Liver (tissue), 9 donors: ENCODE results near the gene SLC25A26. TPM values are rescaled to one million over a fixed set of nuclear protein-coding genes. Genes with fewer than 3 reads are reported as not detected.

ENCODE experiments used
- DNase-seq: peaks from one replicate; pipeline ENCODE4 v3.0.0-alpha.2; 2017; ENCODE audit warnings: low spot score
- H3K27ac ChIP-seq, 2 donors: one replicate each; pipeline ENCODE4 v1.7.0; 2013; ENCODE audit warnings: inconsistent platforms in 2 of 2, low read length in 2 of 2, control low read depth in 1 of 2, low read depth in 1 of 2, mild to moderate bottlenecking in 1 of 2
- H3K27me3 ChIP-seq, 4 donors: one replicate each; pipeline versions ENCODE4 v1.6.1 to v1.7.0; 2013; ENCODE audit warnings: low read length in 3 of 4, inconsistent platforms in 1 of 4, mild to moderate bottlenecking in 1 of 4, moderate library complexity in 1 of 4; ENCODE audit not compliant: control insufficient read depth in 4 of 4, insufficient read depth in 4 of 4
- H3K36me3 ChIP-seq, 4 donors: one replicate each; pipeline versions ENCODE4 v1.6.1 to v1.7.0; 2013; ENCODE audit warnings: low read length in 3 of 4, mild to moderate bottlenecking in 3 of 4, low read depth in 1 of 4, moderate library complexity in 1 of 4; ENCODE audit not compliant: control insufficient read depth in 4 of 4, insufficient read depth in 3 of 4
- H3K4me1 ChIP-seq, 4 donors: one replicate each; pipeline versions ENCODE4 v1.6.1 to v1.7.0; 2013; ENCODE audit warnings: low read length in 3 of 4, mild to moderate bottlenecking in 3 of 4, moderate library complexity in 1 of 4; ENCODE audit not compliant: control insufficient read depth in 4 of 4, insufficient read depth in 4 of 4
- H3K4me3 ChIP-seq, 3 donors: one replicate each; pipeline versions ENCODE4 v1.6.1 to v1.7.0; 2013; ENCODE audit warnings: low read length in 3 of 3, control low read depth in 1 of 3, low read depth in 1 of 3, mild to moderate bottlenecking in 1 of 3
- H3K9ac ChIP-seq, 2 donors: one replicate each; pipeline ENCODE4 v1.7.0; 2013; ENCODE audit warnings: low read length in 2 of 2, mild to moderate bottlenecking in 2 of 2, moderate library complexity in 2 of 2, control low read depth in 1 of 2, low read depth in 1 of 2
- H3K9me3 ChIP-seq, 4 donors: one replicate each; pipeline versions ENCODE4 v1.6.1 to v1.7.0; 2013; ENCODE audit warnings: low read length in 3 of 4; ENCODE audit not compliant: control insufficient read depth in 4 of 4
- EGR1 ChIP-seq, 2 donors: IDR thresholded peaks; 2 replicates each; pipeline ENCODE4 v1.6.1; 2016 to 2018; ENCODE audit warnings: antibody characterized with exemption in 2 of 2, low read depth in 2 of 2
- FOXA1 ChIP-seq: IDR thresholded peaks from 2 replicates; pipeline ENCODE4 v1.6.1; 2016; ENCODE audit warnings: antibody characterized with exemption
- FOXA2 ChIP-seq: IDR thresholded peaks from 2 replicates; pipeline ENCODE4 v1.6.1; 2016; ENCODE audit warnings: antibody characterized with exemption
- GABPA ChIP-seq, 2 donors: IDR thresholded peaks in 1 of 2; conservative IDR thresholded peaks in 1 of 2; 2 replicates each; pipeline ENCODE4 v1.6.1; 2016; ENCODE audit warnings: antibody characterized with exemption in 2 of 2, mild to moderate bottlenecking in 1 of 2, moderate library complexity in 1 of 2
- HNF4A ChIP-seq, 2 donors: conservative IDR thresholded peaks; 2 replicates each; pipeline ENCODE4 v1.6.1; 2016; ENCODE audit warnings: antibody characterized with exemption in 2 of 2, mild to moderate bottlenecking in 2 of 2
- HNF4G ChIP-seq: IDR thresholded peaks from 2 replicates; pipeline ENCODE4 v1.6.1; 2016; ENCODE audit warnings: antibody characterized with exemption
- JUND ChIP-seq, 2 donors: IDR thresholded peaks; 2 replicates each; pipeline ENCODE4 v1.6.1; 2016; ENCODE audit warnings: antibody characterized with exemption in 2 of 2
- NR2F2 ChIP-seq: IDR thresholded peaks from 2 replicates; pipeline ENCODE4 v1.6.1; 2016; ENCODE audit warnings: antibody characterized with exemption
- RAD21 ChIP-seq, 2 donors: IDR thresholded peaks; 2 replicates each; pipeline ENCODE4 v1.6.1; 2016; ENCODE audit warnings: antibody characterized with exemption in 2 of 2, mild to moderate bottlenecking in 2 of 2
- RXRA ChIP-seq, 2 donors: IDR thresholded peaks; 2 replicates each; pipeline ENCODE4 v1.6.1; 2017 to 2018; ENCODE audit warnings: antibody characterized with exemption in 2 of 2, mild to moderate bottlenecking in 1 of 2
- SP1 ChIP-seq: IDR thresholded peaks from 2 replicates; pipeline ENCODE4 v1.6.1; 2018; ENCODE audit warnings: antibody characterized with exemption, mild to moderate bottlenecking
- TAF1 ChIP-seq: conservative IDR thresholded peaks from 2 replicates; pipeline ENCODE4 v1.6.1; 2016; ENCODE audit warnings: antibody characterized with exemption, mild to moderate bottlenecking
- YY1 ChIP-seq: IDR thresholded peaks from 2 replicates; pipeline ENCODE4 v1.6.1; 2016; ENCODE audit warnings: antibody characterized with exemption, mild to moderate bottlenecking
- WGBS: extraction: QIAGEN DNeasy Blood & Tissue Kit; methylation state at CpG from one replicate; pipeline ENCODE4 v1.1.7; 2013; 5-methylcytosine and 5-hydroxymethylcytosine counted together
- polyA plus RNA-seq, 2 donors: library from polyadenylated mRNA; stranded (reverse) in 1 of 2; unstranded in 1 of 2; fragments of 200-250 nt in 1 of 2; fragments of >200 nt in 1 of 2; fragmentation: Nextera tagmentation in 1 of 2; extraction: Ambion mirVana in 1 of 2; gene quantifications; one replicate each; pipeline versions ENCODE4 v1.2.1 to v1.2.3, GENCODE V29; 2013 to 2015
- total RNA-seq, 2 donors: library from RNA; depleted of rRNA; stranded (reverse); fragments of >200 nt; gene quantifications; one replicate each; pipeline ENCODE4 v1.2.3, GENCODE V29; 2014
- TF ChIP-seq, protein P1 (sequence below): IDR thresholded peaks from 2 replicates; pipeline ENCODE4 v1.6.1; 2016; ENCODE audit warnings: antibody characterized with exemption, mild to moderate bottlenecking
- TF ChIP-seq, protein P2 (sequence below): IDR thresholded peaks from 2 replicates; pipeline ENCODE4 v1.6.1; 2016; ENCODE audit warnings: antibody characterized with exemption
- TF ChIP-seq, protein P3 (sequence below): IDR thresholded peaks from 2 replicates; pipeline ENCODE4 v1.6.1; 2016; ENCODE audit warnings: antibody characterized with exemption
- TF ChIP-seq, protein P4 (sequence below): IDR thresholded peaks from 2 replicates; pipeline ENCODE4 v1.6.1; 2016; ENCODE audit warnings: antibody characterized with exemption
- TF ChIP-seq, protein P5 (sequence below): fragments of 150-350 bp; IDR thresholded peaks from 2 replicates; pipeline ENCODE4 v1.5.1; 2017; ENCODE audit warnings: improper control_type of control experiment, low read depth, low read length; ENCODE audit not compliant: missing input control
- donor health status: healthy.
- donor health status: healthy.
- donor health status: healthy.
- donor health status: healthy.
- donor health status: healthy.

SLC25A26 gene
- total and polyA plus RNA-seq, 4 donors, result 9.9 to 21.6 (median 12.8) TPM

DNA sequence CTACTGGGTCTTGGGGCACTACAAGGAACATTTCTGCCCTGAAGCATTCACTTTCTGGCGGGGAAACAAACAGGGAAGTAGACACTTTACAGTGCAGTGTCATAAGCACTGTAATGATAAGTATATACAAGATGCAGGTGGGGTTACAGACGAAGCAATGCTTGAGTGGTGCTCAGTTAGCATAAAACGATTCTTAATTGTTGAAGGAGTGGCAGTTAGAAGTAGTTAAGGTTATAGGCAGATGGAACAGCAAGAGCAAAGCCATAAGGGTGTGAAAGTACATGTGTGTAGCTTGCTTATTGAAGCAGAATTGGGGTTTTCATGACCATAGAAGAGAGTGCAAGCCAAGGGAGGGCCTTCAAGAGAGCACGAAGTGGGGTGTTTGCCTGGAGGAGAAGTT lies 46.2 kb downstream of the SLC25A26 start:
- peaks cover 0 to 4% (median under 1%) of the 10 kb centered on the region in 4 donors for H3K36me3 ChIP-seq
- H3K9ac ChIP-seq, result no peak overlapping the region
- DNase-seq, result no peak
- H3K27ac ChIP-seq, result no peak overlapping the region
- H3K27me3 ChIP-seq, result no peaks in the 10 kb centered on the region
- H3K4me3 ChIP-seq, result no peak overlapping the region
- 87% methylated on average over 4 of the region's 4 CpGs for WGBS
- TF ChIP-seq, protein P1, sequence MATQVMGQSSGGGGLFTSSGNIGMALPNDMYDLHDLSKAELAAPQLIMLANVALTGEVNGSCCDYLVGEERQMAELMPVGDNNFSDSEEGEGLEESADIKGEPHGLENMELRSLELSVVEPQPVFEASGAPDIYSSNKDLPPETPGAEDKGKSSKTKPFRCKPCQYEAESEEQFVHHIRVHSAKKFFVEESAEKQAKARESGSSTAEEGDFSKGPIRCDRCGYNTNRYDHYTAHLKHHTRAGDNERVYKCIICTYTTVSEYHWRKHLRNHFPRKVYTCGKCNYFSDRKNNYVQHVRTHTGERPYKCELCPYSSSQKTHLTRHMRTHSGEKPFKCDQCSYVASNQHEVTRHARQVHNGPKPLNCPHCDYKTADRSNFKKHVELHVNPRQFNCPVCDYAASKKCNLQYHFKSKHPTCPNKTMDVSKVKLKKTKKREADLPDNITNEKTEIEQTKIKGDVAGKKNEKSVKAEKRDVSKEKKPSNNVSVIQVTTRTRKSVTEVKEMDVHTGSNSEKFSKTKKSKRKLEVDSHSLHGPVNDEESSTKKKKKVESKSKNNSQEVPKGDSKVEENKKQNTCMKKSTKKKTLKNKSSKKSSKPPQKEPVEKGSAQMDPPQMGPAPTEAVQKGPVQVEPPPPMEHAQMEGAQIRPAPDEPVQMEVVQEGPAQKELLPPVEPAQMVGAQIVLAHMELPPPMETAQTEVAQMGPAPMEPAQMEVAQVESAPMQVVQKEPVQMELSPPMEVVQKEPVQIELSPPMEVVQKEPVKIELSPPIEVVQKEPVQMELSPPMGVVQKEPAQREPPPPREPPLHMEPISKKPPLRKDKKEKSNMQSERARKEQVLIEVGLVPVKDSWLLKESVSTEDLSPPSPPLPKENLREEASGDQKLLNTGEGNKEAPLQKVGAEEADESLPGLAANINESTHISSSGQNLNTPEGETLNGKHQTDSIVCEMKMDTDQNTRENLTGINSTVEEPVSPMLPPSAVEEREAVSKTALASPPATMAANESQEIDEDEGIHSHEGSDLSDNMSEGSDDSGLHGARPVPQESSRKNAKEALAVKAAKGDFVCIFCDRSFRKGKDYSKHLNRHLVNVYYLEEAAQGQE, result no peak
- TF ChIP-seq, protein P2, sequence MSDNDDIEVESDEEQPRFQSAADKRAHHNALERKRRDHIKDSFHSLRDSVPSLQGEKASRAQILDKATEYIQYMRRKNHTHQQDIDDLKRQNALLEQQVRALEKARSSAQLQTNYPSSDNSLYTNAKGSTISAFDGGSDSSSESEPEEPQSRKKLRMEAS, result no peak
- TF ChIP-seq, protein P3, sequence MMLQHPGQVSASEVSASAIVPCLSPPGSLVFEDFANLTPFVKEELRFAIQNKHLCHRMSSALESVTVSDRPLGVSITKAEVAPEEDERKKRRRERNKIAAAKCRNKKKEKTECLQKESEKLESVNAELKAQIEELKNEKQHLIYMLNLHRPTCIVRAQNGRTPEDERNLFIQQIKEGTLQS, result no peak
- TF ChIP-seq EGR1 (IDR thresholded peaks at IDR 0.05; ENCODE audit: low read depth in 2 of 2) (no peak), JUND (IDR thresholded peaks at IDR 0.05) (no peak), RXRA (IDR thresholded peaks at IDR 0.05) (no peak), NR2F2 (no peak), HNF4G (no peak)
- no peaks in the 10 kb centered on the region for H3K9me3 ChIP-seq
- H3K4me1 ChIP-seq, result no peaks in the 10 kb centered on the region

DNA sequence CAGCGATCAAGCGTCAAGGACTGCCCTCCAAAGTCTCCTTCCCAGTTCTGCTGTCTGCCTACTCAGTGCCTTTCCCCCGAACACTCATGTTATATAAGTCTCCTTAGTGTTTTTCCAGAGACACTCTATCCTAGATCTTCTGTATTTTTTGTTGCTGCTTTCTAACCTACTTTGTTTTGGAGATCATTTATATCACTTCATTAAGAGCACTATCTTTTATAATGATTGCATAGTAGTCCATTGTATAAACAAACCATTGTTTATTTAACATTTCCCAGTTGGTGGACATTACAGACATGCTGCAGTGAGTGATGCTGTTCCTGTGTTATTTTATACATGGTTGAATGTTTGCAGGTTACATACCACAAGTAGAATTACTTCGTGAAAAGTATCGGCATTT lies 47.1 kb downstream of the SLC25A26 start:
- Histone ChIP-seq H3K27ac (no peak overlapping the region), H3K4me3 (no peak overlapping the region), H3K27me3 (no peaks in the 10 kb centered on the region), H3K9me3 (no peaks in the 10 kb centered on the region), H3K36me3 (peaks cover 0 to 4% (median under 1%) of the 10 kb centered on the region in 4 donors), H3K9ac (no peak overlapping the region), H3K4me1 (peaks cover 0 to 2% (median 0%) of the 10 kb centered on the region in 4 donors)
- DNase-seq, result no peak
- TF ChIP-seq HNF4G, result no peak
- TF ChIP-seq NR2F2, result no peak
- no peak for TF ChIP-seq FOXA1
- no peak for TF ChIP-seq SP1
- no peak for TF ChIP-seq FOXA2
- no peak for TF ChIP-seq RXRA (IDR thresholded peaks at IDR 0.05)
- TF ChIP-seq EGR1 (IDR thresholded peaks at IDR 0.05; ENCODE audit: low read depth in 2 of 2), result no peak
- TF ChIP-seq, protein P3, result no peak
- TF ChIP-seq RAD21 (IDR thresholded peaks at IDR 0.05), result no peak
- TF ChIP-seq, protein P4, sequence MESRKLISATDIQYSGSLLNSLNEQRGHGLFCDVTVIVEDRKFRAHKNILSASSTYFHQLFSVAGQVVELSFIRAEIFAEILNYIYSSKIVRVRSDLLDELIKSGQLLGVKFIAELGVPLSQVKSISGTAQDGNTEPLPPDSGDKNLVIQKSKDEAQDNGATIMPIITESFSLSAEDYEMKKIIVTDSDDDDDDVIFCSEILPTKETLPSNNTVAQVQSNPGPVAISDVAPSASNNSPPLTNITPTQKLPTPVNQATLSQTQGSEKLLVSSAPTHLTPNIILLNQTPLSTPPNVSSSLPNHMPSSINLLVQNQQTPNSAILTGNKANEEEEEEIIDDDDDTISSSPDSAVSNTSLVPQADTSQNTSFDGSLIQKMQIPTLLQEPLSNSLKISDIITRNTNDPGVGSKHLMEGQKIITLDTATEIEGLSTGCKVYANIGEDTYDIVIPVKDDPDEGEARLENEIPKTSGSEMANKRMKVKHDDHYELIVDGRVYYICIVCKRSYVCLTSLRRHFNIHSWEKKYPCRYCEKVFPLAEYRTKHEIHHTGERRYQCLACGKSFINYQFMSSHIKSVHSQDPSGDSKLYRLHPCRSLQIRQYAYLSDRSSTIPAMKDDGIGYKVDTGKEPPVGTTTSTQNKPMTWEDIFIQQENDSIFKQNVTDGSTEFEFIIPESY, result no peak
- no peak for TF ChIP-seq YY1
- no peak for TF ChIP-seq HNF4A (conservative IDR thresholded peaks at IDR 0.05)
- TF ChIP-seq, protein P1, result no peak
- no peak for TF ChIP-seq GABPA (IDR thresholded peaks at IDR 0.05 in 1 of 2, conservative IDR thresholded peaks at IDR 0.05 in 1 of 2)
- no peak for TF ChIP-seq TAF1
- no peak for TF ChIP-seq JUND (IDR thresholded peaks at IDR 0.05)
- TF ChIP-seq, protein P5, sequence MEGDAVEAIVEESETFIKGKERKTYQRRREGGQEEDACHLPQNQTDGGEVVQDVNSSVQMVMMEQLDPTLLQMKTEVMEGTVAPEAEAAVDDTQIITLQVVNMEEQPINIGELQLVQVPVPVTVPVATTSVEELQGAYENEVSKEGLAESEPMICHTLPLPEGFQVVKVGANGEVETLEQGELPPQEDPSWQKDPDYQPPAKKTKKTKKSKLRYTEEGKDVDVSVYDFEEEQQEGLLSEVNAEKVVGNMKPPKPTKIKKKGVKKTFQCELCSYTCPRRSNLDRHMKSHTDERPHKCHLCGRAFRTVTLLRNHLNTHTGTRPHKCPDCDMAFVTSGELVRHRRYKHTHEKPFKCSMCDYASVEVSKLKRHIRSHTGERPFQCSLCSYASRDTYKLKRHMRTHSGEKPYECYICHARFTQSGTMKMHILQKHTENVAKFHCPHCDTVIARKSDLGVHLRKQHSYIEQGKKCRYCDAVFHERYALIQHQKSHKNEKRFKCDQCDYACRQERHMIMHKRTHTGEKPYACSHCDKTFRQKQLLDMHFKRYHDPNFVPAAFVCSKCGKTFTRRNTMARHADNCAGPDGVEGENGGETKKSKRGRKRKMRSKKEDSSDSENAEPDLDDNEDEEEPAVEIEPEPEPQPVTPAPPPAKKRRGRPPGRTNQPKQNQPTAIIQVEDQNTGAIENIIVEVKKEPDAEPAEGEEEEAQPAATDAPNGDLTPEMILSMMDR, result no peak
- TF ChIP-seq, protein P2, result no peak
- whole genome bisulfite sequencing, result 96% methylated on average over 5 of the region's 5 CpGs
